D721Med (cell line): ENCODE results near the gene UNC79.

ENCODE experiments used
- DNase-seq: peaks from one replicate; pipeline ENCODE4 v3.0.0; 2011; ENCODE audit warnings: low spot score; ENCODE audit not compliant: insufficient read length
- FAIRE-seq: peaks from 2 replicates; lab custom pipeline; 2011; peaks lifted over from hg19 to GRCh38; lab: Jason Lieb, UNC
- CTCF ChIP-seq: IDR thresholded peaks from 2 replicates; pipeline ENCODE4 v1.5.1; 2012; ENCODE audit warnings: mild to moderate bottlenecking, control low read depth; ENCODE audit not compliant: insufficient read depth; ENCODE audit errors: missing control alignments

UNC79 gene

GRCh38 chr14:93674343-93674742, 243.6 kb downstream of the UNC79 start:
- no peak for TF ChIP-seq CTCF
- no peak for DNase-seq
- FAIRE-seq: no peak

- FAIRE-seq (no peak), DNase-seq (no peak)
- no peak for TF ChIP-seq CTCF
Measured at GRCh38 chr14:93675651-93676050, 244.9 kb downstream of the UNC79 start.

- DNase-seq: no peak
- no peak for TF ChIP-seq CTCF
- FAIRE-seq: no peak
Measured at GRCh38 chr14:93676416-93676958, 245.7 kb downstream of the UNC79 start.

- FAIRE-seq (peak; percentile 16), DNase-seq (no peak)
- TF ChIP-seq CTCF: no peak
Measured at GRCh38 chr14:93682459-93682858, 251.7 kb downstream of the UNC79 start.

GRCh38 chr14:93683226-93683625, 252.5 kb downstream of the UNC79 start:
- FAIRE-seq (no peak), DNase-seq (no peak)
- no peak for TF ChIP-seq CTCF

- no peak for TF ChIP-seq CTCF
- DNase-seq (no peak), FAIRE-seq (no peak)
Measured at GRCh38 chr14:93685121-93685895, 254.6 kb downstream of the UNC79 start.

GRCh38 chr14:93686268-93686667, 255.5 kb downstream of the UNC79 start:
- TF ChIP-seq CTCF: no peak
- FAIRE-seq: no peak
- DNase-seq: no peak
